ENCODE measurements around the gene PIM3. TPM values are rescaled to one million over a fixed set of nuclear protein-coding genes. Genes with fewer than 3 reads are reported as not detected.

Gene PIM3
- total RNA-seq, 1 experiment from 2014 or later: 37.1 TPM

- Histone ChIP-seq H3K4me3 (no peak overlapping the region), H3K9me3 (no peaks in the 10 kb centered on the region)
These were observed 11.3 kb upstream of the PIM3 start for GRCh38 chr22:49948958-49949913.

GRCh38 chr22:49949914-49950292 lies 10.7 kb upstream of the PIM3 start:
- DNase-seq: no peak
- Histone ChIP-seq H3K4me3 (no peak overlapping the region), H3K27me3 (no peaks in the 10 kb centered on the region), H3K9me3 (no peaks in the 10 kb centered on the region), H3K36me3 (no peaks in the 10 kb centered on the region)

More at GRCh38 chr22:49948958-49949913, 11.3 kb upstream of the PIM3 start:
- no peaks in the 10 kb centered on the region for H3K27me3 ChIP-seq
- no peak for DNase-seq
- H3K36me3 ChIP-seq: no peaks in the 10 kb centered on the region

- Histone ChIP-seq H3K27me3 (no peaks in the 10 kb centered on the region), H3K36me3 (no peaks in the 10 kb centered on the region), H3K9me3 (no peaks in the 10 kb centered on the region), H3K4me3 (no peak overlapping the region)
- no peak for DNase-seq
These were observed 10.1 kb upstream of the PIM3 start for GRCh38 chr22:49950396-49950994.

GRCh38 chr22:49951000-49951677 lies 9.4 kb upstream of the PIM3 start:
- Histone ChIP-seq H3K4me3 (no peak overlapping the region), H3K27me3 (no peaks in the 10 kb centered on the region), H3K9me3 (no peaks in the 10 kb centered on the region), H3K36me3 (no peaks in the 10 kb centered on the region)
- no peak for DNase-seq

- Histone ChIP-seq H3K27me3 (no peaks in the 10 kb centered on the region), H3K4me3 (no peak overlapping the region), H3K36me3 (no peaks in the 10 kb centered on the region), H3K9me3 (no peaks in the 10 kb centered on the region)
- no peak for DNase-seq
These were observed 8.9 kb upstream of the PIM3 start for GRCh38 chr22:49951678-49951985.

- H3K4me3 ChIP-seq: no peak overlapping the region
These were observed 8.3 kb upstream of the PIM3 start for GRCh38 chr22:49951986-49952896.

GRCh38 chr22:49953027-49953679 lies 7.4 kb upstream of the PIM3 start:
- H3K36me3 ChIP-seq: no peaks in the 10 kb centered on the region
- DNase-seq: no peak
- no peaks in the 10 kb centered on the region for H3K27me3 ChIP-seq
- no peak overlapping the region for H3K4me3 ChIP-seq
- no peaks in the 10 kb centered on the region for H3K9me3 ChIP-seq

More at GRCh38 chr22:49951986-49952896, 8.3 kb upstream of the PIM3 start:
- Histone ChIP-seq H3K27me3 (no peaks in the 10 kb centered on the region), H3K36me3 (no peaks in the 10 kb centered on the region), H3K9me3 (no peaks in the 10 kb centered on the region)
- DNase-seq: no peak

GRCh38 chr22:49953680-49954344 lies 6.8 kb upstream of the PIM3 start:
- no peak overlapping the region for H3K4me3 ChIP-seq
- no peaks in the 10 kb centered on the region for H3K9me3 ChIP-seq
- H3K36me3 ChIP-seq: no peaks in the 10 kb centered on the region
- peak; percentile 30 for DNase-seq
- H3K27me3 ChIP-seq: no peaks in the 10 kb centered on the region

- no peaks in the 10 kb centered on the region for H3K27me3 ChIP-seq
- H3K36me3 ChIP-seq: no peaks in the 10 kb centered on the region
- no peak overlapping the region for H3K4me3 ChIP-seq
- DNase-seq: no peak
- no peaks in the 10 kb centered on the region for H3K9me3 ChIP-seq
These were observed 6.2 kb upstream of the PIM3 start for GRCh38 chr22:49954354-49954753.

- no peaks in the 10 kb centered on the region for H3K36me3 ChIP-seq
- DNase-seq: no peak
- H3K27me3 ChIP-seq: no peaks in the 10 kb centered on the region
- no peaks in the 10 kb centered on the region for H3K9me3 ChIP-seq
- no peak overlapping the region for H3K4me3 ChIP-seq
These were observed 5.5 kb upstream of the PIM3 start for GRCh38 chr22:49954991-49955580.

GRCh38 chr22:49955581-49956417 lies 4.8 kb upstream of the PIM3 start:
- no peaks in the 10 kb centered on the region for H3K27me3 ChIP-seq
- H3K9me3 ChIP-seq: no peaks in the 10 kb centered on the region
- H3K36me3 ChIP-seq: no peaks in the 10 kb centered on the region
- DNase-seq: no peak
- no peak overlapping the region for H3K4me3 ChIP-seq

GRCh38 chr22:49956418-49956770 lies 4.2 kb upstream of the PIM3 start:
- no peaks in the 10 kb centered on the region for H3K9me3 ChIP-seq
- peaks cover under 1% of the 10 kb centered on the region for H3K36me3 ChIP-seq
- H3K27me3 ChIP-seq: no peaks in the 10 kb centered on the region
- H3K4me3 ChIP-seq: no peak overlapping the region
- DNase-seq: no peak

- peaks cover 6% of the 10 kb centered on the region for H3K36me3 ChIP-seq
- no peaks in the 10 kb centered on the region for H3K27me3 ChIP-seq
- H3K4me3 ChIP-seq: no peak overlapping the region
- no peaks in the 10 kb centered on the region for H3K9me3 ChIP-seq
- DNase-seq: peak; percentile 0
These were observed 3.4 kb upstream of the PIM3 start for GRCh38 chr22:49956914-49957825.
